Ureter (tissue), 1 donor: Measurements from ENCODE around the gene EPN3. TPM values are rescaled to one million over a fixed set of nuclear protein-coding genes. Genes with fewer than 3 reads are reported as not detected.

Experiments used
- DNase-seq: peaks from one replicate; pipeline ENCODE4 v3.0.0-alpha.2; 2020; ENCODE audit warnings: low spot score
- total RNA-seq: library from RNA; stranded (reverse); gene quantifications from one replicate; pipeline ENCODE4 v1.2.4, GENCODE V29; 2023
- donor health status: DM: yes; HTN: yes; CAD: no.

Gene EPN3
- total RNA-seq, 1 donor from 2014 or later: 70.5 TPM

- DNase-seq: peak; percentile 88
These were observed 1.9 kb downstream of the EPN3 start for GRCh38 chr17:50534222-50534978.

GRCh38 chr17:50534979-50535326, 2.4 kb downstream of the EPN3 start:
- DNase-seq: no peak

GRCh38 chr17:50535407-50535806, 2.9 kb downstream of the EPN3 start:
- DNase-seq: no peak

GRCh38 chr17:50536683-50537646, 4.4 kb downstream of the EPN3 start:
- no peak for DNase-seq

GRCh38 chr17:50537721-50538548, 5.4 kb downstream of the EPN3 start:
- DNase-seq: no peak

- DNase-seq: no peak
These were observed 6.2 kb downstream of the EPN3 start for GRCh38 chr17:50538549-50539410.

- DNase-seq: peak; percentile 78
These were observed 7.4 kb downstream of the EPN3 start for GRCh38 chr17:50539762-50540559.

- no peak for DNase-seq
These were observed 8.2 kb downstream of the EPN3 start for GRCh38 chr17:50540560-50541401.

GRCh38 chr17:50541402-50541715, 8.8 kb downstream of the EPN3 start:
- DNase-seq: no peak

GRCh38 chr17:50541716-50542688, 9.5 kb downstream of the EPN3 start:
- peak; percentile 84 for DNase-seq

- no peak for DNase-seq
These were observed 10.6 kb downstream of the EPN3 start for GRCh38 chr17:50542795-50543774.

- no peak for DNase-seq
These were observed 12.0 kb downstream of the EPN3 start for GRCh38 chr17:50544516-50544915.

GRCh38 chr17:50545311-50545710, 12.8 kb downstream of the EPN3 start:
- DNase-seq: no peak

- no peak for DNase-seq
These were observed 14.1 kb downstream of the EPN3 start for GRCh38 chr17:50546701-50547034.

GRCh38 chr17:50547035-50547735, 14.7 kb downstream of the EPN3 start, which contains the start of gene SPATA20:
Gene SPATA20, plus strand, starts transcription at chr17:50547174. Its CDS starts 35 bp downstream, at chr17:50547209.
- DNase-seq: peak; percentile 94

GRCh38 chr17:50547736-50548083, 15.2 kb downstream of the EPN3 start:
- DNase-seq: no peak
